ENCODE results near the gene GTF3C5. TPM values are rescaled to one million over a fixed set of nuclear protein-coding genes. Genes with fewer than 3 reads are reported as not detected.

Gene GTF3C5
- total and polyA plus RNA-seq, 2 donors from 2014 or later, result 38.0 to 47.7 TPM

DNA sequence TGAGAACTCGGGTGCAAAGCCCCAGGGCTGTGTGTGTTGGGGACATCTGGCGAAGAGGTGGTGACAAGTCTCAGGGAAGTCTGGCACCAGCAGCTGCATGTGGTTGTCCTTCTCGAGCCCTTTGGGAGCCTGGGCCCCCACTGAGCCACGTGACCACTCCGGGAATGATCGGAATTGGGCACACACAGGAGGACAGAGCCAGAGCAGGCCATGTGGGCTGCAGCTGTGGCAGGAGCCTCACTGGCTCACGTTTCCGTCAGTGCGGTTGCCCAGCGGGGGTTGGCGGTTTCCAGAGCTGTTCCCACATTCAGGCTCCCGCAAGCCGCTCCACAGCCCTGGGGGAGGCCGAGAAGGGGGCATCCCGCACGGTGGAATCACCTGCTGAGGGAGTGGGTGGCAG lies 24.2 kb downstream of the GTF3C5 start:
- Histone ChIP-seq H3K9ac (ENCODE audit: low read length in 3 of 3) (no peak overlapping the region), H3K27ac (ENCODE audit: low read depth in 2 of 2, low read length in 2 of 2) (no peak overlapping the region), H3K36me3 (ENCODE audit: control insufficient read depth in 2 of 3, insufficient read depth in 3 of 3, low read length in 3 of 3) (peaks cover 0 to 41% (median 25%) of the 10 kb centered on the region in 3 donors), H3K4me3 (ENCODE audit: low read length in 3 of 3) (no peak overlapping the region), H3K27me3 (ENCODE audit: control insufficient read depth, insufficient read depth, low read length) (no peaks in the 10 kb centered on the region), H3K4me1 (ENCODE audit: control insufficient read depth in 2 of 3, insufficient read depth in 2 of 3, low read depth in 1 of 3, low read length in 3 of 3) (no peaks in the 10 kb centered on the region), H3K9me3 (ENCODE audit: control insufficient read depth in 2 of 3, insufficient read depth in 1 of 3, low read length in 3 of 3) (no peaks in the 10 kb centered on the region)
- intact Hi-C loops (cut with DNase I), result no loop called here
- TF ChIP-seq, protein P1, sequence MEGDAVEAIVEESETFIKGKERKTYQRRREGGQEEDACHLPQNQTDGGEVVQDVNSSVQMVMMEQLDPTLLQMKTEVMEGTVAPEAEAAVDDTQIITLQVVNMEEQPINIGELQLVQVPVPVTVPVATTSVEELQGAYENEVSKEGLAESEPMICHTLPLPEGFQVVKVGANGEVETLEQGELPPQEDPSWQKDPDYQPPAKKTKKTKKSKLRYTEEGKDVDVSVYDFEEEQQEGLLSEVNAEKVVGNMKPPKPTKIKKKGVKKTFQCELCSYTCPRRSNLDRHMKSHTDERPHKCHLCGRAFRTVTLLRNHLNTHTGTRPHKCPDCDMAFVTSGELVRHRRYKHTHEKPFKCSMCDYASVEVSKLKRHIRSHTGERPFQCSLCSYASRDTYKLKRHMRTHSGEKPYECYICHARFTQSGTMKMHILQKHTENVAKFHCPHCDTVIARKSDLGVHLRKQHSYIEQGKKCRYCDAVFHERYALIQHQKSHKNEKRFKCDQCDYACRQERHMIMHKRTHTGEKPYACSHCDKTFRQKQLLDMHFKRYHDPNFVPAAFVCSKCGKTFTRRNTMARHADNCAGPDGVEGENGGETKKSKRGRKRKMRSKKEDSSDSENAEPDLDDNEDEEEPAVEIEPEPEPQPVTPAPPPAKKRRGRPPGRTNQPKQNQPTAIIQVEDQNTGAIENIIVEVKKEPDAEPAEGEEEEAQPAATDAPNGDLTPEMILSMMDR (IDR thresholded peaks at IDR 0.05; ENCODE audit: borderline replicate concordance, extremely low read depth, insufficient read depth), result no peak
- DNase-seq, result peak in 1 of 5 donors; percentile 73
- no peak for FAIRE-seq

DNA sequence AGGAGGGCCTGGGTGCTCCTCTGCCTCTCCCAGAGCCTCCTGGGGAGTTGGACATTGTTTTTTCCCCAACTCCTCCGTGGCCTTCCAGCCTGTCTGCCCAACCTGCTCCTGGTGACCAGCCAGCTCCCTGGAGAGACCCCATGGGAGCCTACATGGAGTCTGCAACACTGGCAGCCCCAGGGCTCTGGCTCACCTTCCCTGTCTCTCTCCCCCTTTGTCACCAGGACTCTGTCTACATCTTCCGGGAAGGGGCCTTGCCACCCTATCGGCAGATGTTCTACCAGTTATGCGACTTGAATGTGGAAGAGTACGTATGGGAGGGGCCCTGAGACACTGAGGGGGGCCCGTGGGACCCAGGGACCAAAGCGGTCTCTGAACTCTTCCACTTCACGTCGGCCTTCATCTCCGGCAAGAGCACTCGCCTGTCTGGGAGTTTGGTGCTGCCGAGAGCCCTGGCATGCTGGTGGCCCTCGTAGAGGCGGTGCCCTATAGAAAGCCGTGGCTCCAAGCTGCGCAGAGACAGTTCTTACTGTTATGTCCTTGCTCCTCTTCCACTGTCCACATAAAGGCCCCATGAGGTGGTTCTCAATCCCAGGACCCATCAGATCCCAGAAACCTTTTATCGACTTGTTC lies 25.1 kb downstream of the GTF3C5 start:
- H3K27me3 ChIP-seq (ENCODE audit: control insufficient read depth, insufficient read depth, low read length), result no peaks in the 10 kb centered on the region
- FAIRE-seq, result no peak
- no peak overlapping the region for H3K4me3 ChIP-seq (ENCODE audit: low read length in 3 of 3)
- peaks cover 0 to 41% (median 21%) of the 10 kb centered on the region in 3 donors for H3K36me3 ChIP-seq (ENCODE audit: control insufficient read depth in 2 of 3, insufficient read depth in 3 of 3, low read length in 3 of 3)
- H3K9me3 ChIP-seq (ENCODE audit: control insufficient read depth in 2 of 3, insufficient read depth in 1 of 3, low read length in 3 of 3), result no peaks in the 10 kb centered on the region
- intact Hi-C loops (cut with DNase I), result no loop called here
- peak in 1 of 5 donors; percentile 37 for DNase-seq
- no peaks in the 10 kb centered on the region for H3K4me1 ChIP-seq (ENCODE audit: control insufficient read depth in 2 of 3, insufficient read depth in 2 of 3, low read depth in 1 of 3, low read length in 3 of 3)
- no peak overlapping the region for H3K27ac ChIP-seq (ENCODE audit: low read depth in 2 of 2, low read length in 2 of 2)
- H3K9ac ChIP-seq (ENCODE audit: low read length in 3 of 3), result no peak overlapping the region
- TF ChIP-seq, protein P1 (IDR thresholded peaks at IDR 0.05; ENCODE audit: borderline replicate concordance, extremely low read depth, insufficient read depth), result no peak

DNA sequence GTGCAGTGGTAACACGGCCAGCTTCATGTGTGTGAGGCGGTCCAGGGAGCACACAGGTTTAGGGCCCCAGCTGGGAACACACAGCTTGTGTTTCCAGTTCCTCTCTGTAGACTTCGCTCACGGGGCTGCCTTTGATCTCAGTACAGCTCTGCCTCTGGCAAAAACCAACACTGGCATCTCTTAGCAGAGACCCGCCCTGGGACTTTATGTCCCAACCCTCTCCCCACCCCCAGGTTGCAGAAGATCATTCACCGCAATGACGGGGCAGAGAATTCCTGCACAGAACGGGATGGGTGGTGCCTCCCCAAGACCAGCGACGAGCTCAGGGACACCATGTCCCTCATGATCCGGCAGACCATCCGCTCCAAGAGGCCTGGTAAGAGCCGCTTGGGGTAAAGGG lies 25.7 kb downstream of the GTF3C5 start:
- peak in 1 of 5 donors; percentile 43 for DNase-seq
- Histone ChIP-seq H3K4me1 (ENCODE audit: control insufficient read depth in 2 of 3, insufficient read depth in 2 of 3, low read depth in 1 of 3, low read length in 3 of 3) (no peaks in the 10 kb centered on the region), H3K9ac (ENCODE audit: low read length in 3 of 3) (no peak overlapping the region), H3K9me3 (ENCODE audit: control insufficient read depth in 2 of 3, insufficient read depth in 1 of 3, low read length in 3 of 3) (no peaks in the 10 kb centered on the region), H3K27me3 (ENCODE audit: control insufficient read depth, insufficient read depth, low read length) (no peaks in the 10 kb centered on the region), H3K36me3 (ENCODE audit: control insufficient read depth in 2 of 3, insufficient read depth in 3 of 3, low read length in 3 of 3) (peaks cover 0 to 36% (median 16%) of the 10 kb centered on the region in 3 donors), H3K27ac (ENCODE audit: low read depth in 2 of 2, low read length in 2 of 2) (no peak overlapping the region), H3K4me3 (ENCODE audit: low read length in 3 of 3) (no peak overlapping the region)
- FAIRE-seq, result no peak
- intact Hi-C loops (cut with DNase I), result no loop called here
- TF ChIP-seq, protein P1 (IDR thresholded peaks at IDR 0.05; ENCODE audit: borderline replicate concordance, extremely low read depth, insufficient read depth), result no peak
